K562 (cell line): ENCODE data around the gene PELI3. TPM values are rescaled to one million over a fixed set of nuclear protein-coding genes. Genes with fewer than 3 reads are reported as not detected.

Experiments used
- CREM ChIP-seq: IDR thresholded peaks from 2 replicates; pipeline ENCODE4 v1.6.1; 2014; ENCODE audit warnings: antibody characterized with exemption, low read depth
- E2F3 ChIP-seq: fragments of 250-450 bp; sonication (Bioruptor Pico); IDR thresholded peaks from 2 replicates; pipeline ENCODE4 v1.4.0; 2020; ENCODE audit warnings: mild to moderate bottlenecking
- FUS ChIP-seq: fragments of 200-400 bp; formaldehyde crosslinking; optimal IDR thresholded peaks from 2 replicates; pipeline ENCODE3; 2017; ENCODE audit warnings: low read depth, low read length
- HLTF ChIP-seq: fragments of 450-650 bp; IDR thresholded peaks from 2 replicates; pipeline ENCODE4 v1.6.1; 2016
- HMGN3 ChIP-seq: IDR thresholded peaks from 2 replicates; pipeline ENCODE4 v1.6.1; 2011; ENCODE audit warnings: borderline replicate concordance, low read depth, mild to moderate bottlenecking, mixed read lengths, low read length; ENCODE audit not compliant: insufficient read length; ENCODE audit errors: extremely low read depth
- KDM4B ChIP-seq, 2 experiments: fragments of 450-650 bp in 1 of 2; sonication (generic) in 1 of 2; IDR thresholded peaks; 2 replicates each; pipeline ENCODE4 v1.6.1; 2016 to 2017; ENCODE audit warnings: borderline replicate concordance in 2 of 2, antibody characterized with exemption in 1 of 2, low read depth in 1 of 2, mild to moderate bottlenecking in 1 of 2
- NFE2L1 ChIP-seq: fragments of 450-650 bp; IDR thresholded peaks from 2 replicates; pipeline ENCODE4 v1.6.1; 2016; ENCODE audit warnings: missing genetic modification characterization, low read depth, mild to moderate bottlenecking, missing compliant biosample characterization, moderate library complexity, borderline replicate concordance
- PHF20 ChIP-seq: fragments of 450-650 bp; IDR thresholded peaks from 2 replicates; pipeline ENCODE4 v1.6.1; 2018; ENCODE audit not compliant: partially characterized antibody
- POLR2G ChIP-seq: fragments of 200-400 bp; formaldehyde crosslinking; IDR thresholded peaks from 2 replicates; pipeline ENCODE4 v1.6.1; 2017; ENCODE audit warnings: low read depth, mild to moderate bottlenecking, antibody characterized with exemption, low read length, moderate library complexity
- TARDBP ChIP-seq: fragments of 450-650 bp; IDR thresholded peaks from 2 replicates; pipeline ENCODE4 v1.6.1; 2016
- TCF7 ChIP-seq: sonication (generic); IDR thresholded peaks from 2 replicates; pipeline ENCODE4 v1.6.1; 2016; ENCODE audit warnings: antibody characterized with exemption, borderline replicate concordance
- ZBED1 ChIP-seq: IDR thresholded peaks from 2 replicates; pipeline ENCODE4 v1.6.1; 2014
- ZNF165 ChIP-seq: fragments of 250-450 bp; sonication (Bioruptor Pico); IDR thresholded peaks from 2 replicates; pipeline ENCODE4 v1.4.0; 2020; ENCODE audit warnings: borderline replicate concordance
- ZNF23 ChIP-seq: fragments of 250-450 bp; sonication (Bioruptor Pico); IDR thresholded peaks from 2 replicates; pipeline ENCODE4 v1.4.0; 2020; ENCODE audit warnings: mild to moderate bottlenecking
- ZNF354B ChIP-seq: fragments of 250-450 bp; sonication (Bioruptor Pico); IDR thresholded peaks from 2 replicates; pipeline ENCODE4 v1.4.0; 2020
- polyA plus RNA-seq, 8 experiments: library from polyadenylated mRNA; depleted of rRNA in 4 of 8; stranded (reverse) in 5 of 8; unstranded in 3 of 8; fragments of >200 nt; fragmentation: Nextera tagmentation in 2 of 8; fragmentation: Illumina TruSeq in 1 of 8; extraction: Ambion mirVana in 2 of 8; extraction: Trizol in 1 of 8; gene quantifications; 2 replicates each; pipeline versions ENCODE4 v1.2.1 to v1.2.3, GENCODE V29; 2011 to 2014; ENCODE audit warnings: inconsistent platforms in 1 of 8, missing spikeins in 1 of 8
- total RNA-seq, 7 experiments: library from RNA; depleted of rRNA in 6 of 7; stranded (reverse); fragments of >200 nt in 6 of 7; fragmentation: Illumina TruSeq in 2 of 7; extraction: Trizol in 2 of 7; gene quantifications; 2 replicates each; pipeline versions ENCODE4 v1.2.1 to v1.2.3, GENCODE V29; 2011 to 2021; ENCODE audit warnings: low replicate concordance in 1 of 7
- TF ChIP-seq, protein P1 (sequence below): fragments of 450-650 bp; IDR thresholded peaks from 2 replicates; pipeline ENCODE4 v1.7.1; 2018; ENCODE audit warnings: mild to moderate bottlenecking, low read depth; ENCODE audit not compliant: partially characterized antibody
- TF ChIP-seq, protein P2 (sequence below), 2 experiments: fragments of 450-650 bp in 1 of 2; IDR thresholded peaks; 2 replicates each; pipeline ENCODE4 v1.6.1; 2011 to 2017; ENCODE audit warnings: low read depth in 2 of 2, antibody characterized with exemption in 1 of 2, borderline replicate concordance in 1 of 2, low read length in 1 of 2, mild to moderate bottlenecking in 1 of 2, mixed read lengths in 1 of 2; ENCODE audit not compliant: control insufficient read depth in 1 of 2
- TF ChIP-seq, protein P3 (sequence below): fragments of 450-650 bp; IDR thresholded peaks from 2 replicates; pipeline ENCODE4 v1.6.1; 2016; ENCODE audit warnings: borderline replicate concordance
- TF ChIP-seq, protein P4 (sequence below): fragments of 250-450 bp; sonication (Bioruptor Pico); IDR thresholded peaks from 2 replicates; pipeline ENCODE4 v1.8.0; 2021; ENCODE audit warnings: borderline replicate concordance, mild to moderate bottlenecking, moderate library complexity; ENCODE audit not compliant: poor library complexity, severe bottlenecking

PELI3 gene
- total and polyA plus RNA-seq, 9 of the 15 experiments (the other 6 are each of a cell fraction or from before 2014, with no cell fraction given) = 0.17 to 4.2 (median 1.9) TPM

DNA sequence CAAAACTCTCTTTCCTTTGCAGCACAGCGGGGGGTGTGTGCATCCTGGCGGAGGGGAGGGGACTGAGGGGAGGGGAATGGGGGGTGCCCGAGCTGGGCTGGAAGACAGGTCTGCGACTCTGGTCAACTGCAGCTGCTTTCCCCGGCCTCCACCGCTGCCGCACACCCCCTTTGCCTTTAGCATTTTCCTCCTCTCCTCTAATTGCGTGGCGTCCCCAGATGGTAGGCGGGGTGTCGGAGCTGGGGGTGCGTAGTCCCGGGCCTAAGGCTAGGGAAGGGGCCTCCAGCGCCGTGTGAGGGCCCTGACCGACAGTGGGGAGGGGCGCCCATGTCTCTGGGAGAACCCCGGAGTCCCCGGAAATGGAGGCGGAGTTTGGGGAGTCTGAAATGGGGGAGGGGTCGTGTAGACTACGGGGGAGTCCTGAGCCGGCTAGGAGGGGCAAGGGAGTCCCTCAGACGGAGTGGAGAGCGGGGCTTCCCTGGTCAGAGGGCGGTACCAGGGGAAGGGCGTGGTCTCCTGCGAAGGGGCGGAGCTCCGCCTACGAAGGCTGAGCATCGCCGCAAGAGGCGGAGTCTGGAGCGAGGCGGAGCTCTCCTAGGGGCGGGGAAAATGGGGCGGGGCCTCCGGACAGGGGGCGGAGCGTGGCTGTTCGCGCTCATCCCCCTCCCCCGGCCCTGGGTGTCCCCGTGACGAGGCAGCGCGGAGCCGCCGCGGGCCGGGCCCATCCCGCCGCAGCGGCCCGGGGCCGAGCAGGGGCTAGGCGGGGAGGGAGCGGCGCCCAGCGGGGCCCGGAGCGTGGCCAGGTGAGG, at the start of gene PELI3 (continued):
- TF ChIP-seq PHF20 (peak; percentile 15), HLTF (no peak), TCF7 (no peak), ZBED1 (no peak), ZNF165 (CRISPR knock-in tag) (no peak), TARDBP (no peak), E2F3 (CRISPR knock-in tag) (no peak), KDM4B (IDR thresholded peaks at IDR 0.05; ENCODE audit: borderline replicate concordance in 2 of 2, low read depth in 1 of 2) (no peak), ZNF23 (no peak), CREM (no peak), ZNF354B (CRISPR knock-in tag) (no peak), FUS (no peak), POLR2G (peak; percentile 75), HMGN3 (peak; percentile 14), NFE2L1 (tag) (no peak)
- TF ChIP-seq, protein P1, sequence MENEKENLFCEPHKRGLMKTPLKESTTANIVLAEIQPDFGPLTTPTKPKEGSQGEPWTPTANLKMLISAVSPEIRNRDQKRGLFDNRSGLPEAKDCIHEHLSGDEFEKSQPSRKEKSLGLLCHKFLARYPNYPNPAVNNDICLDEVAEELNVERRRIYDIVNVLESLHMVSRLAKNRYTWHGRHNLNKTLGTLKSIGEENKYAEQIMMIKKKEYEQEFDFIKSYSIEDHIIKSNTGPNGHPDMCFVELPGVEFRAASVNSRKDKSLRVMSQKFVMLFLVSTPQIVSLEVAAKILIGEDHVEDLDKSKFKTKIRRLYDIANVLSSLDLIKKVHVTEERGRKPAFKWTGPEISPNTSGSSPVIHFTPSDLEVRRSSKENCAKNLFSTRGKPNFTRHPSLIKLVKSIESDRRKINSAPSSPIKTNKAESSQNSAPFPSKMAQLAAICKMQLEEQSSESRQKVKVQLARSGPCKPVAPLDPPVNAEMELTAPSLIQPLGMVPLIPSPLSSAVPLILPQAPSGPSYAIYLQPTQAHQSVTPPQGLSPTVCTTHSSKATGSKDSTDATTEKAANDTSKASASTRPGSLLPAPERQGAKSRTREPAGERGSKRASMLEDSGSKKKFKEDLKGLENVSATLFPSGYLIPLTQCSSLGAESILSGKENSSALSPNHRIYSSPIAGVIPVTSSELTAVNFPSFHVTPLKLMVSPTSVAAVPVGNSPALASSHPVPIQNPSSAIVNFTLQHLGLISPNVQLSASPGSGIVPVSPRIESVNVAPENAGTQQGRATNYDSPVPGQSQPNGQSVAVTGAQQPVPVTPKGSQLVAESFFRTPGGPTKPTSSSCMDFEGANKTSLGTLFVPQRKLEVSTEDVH = no peak
- TF ChIP-seq, protein P2, sequence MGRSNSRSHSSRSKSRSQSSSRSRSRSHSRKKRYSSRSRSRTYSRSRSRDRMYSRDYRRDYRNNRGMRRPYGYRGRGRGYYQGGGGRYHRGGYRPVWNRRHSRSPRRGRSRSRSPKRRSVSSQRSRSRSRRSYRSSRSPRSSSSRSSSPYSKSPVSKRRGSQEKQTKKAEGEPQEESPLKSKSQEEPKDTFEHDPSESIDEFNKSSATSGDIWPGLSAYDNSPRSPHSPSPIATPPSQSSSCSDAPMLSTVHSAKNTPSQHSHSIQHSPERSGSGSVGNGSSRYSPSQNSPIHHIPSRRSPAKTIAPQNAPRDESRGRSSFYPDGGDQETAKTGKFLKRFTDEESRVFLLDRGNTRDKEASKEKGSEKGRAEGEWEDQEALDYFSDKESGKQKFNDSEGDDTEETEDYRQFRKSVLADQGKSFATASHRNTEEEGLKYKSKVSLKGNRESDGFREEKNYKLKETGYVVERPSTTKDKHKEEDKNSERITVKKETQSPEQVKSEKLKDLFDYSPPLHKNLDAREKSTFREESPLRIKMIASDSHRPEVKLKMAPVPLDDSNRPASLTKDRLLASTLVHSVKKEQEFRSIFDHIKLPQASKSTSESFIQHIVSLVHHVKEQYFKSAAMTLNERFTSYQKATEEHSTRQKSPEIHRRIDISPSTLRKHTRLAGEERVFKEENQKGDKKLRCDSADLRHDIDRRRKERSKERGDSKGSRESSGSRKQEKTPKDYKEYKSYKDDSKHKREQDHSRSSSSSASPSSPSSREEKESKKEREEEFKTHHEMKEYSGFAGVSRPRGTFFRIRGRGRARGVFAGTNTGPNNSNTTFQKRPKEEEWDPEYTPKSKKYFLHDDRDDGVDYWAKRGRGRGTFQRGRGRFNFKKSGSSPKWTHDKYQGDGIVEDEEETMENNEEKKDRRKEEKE (IDR thresholded peaks at IDR 0.05; ENCODE audit: borderline replicate concordance in 1 of 2, control insufficient read depth in 1 of 2, low read depth in 2 of 2, low read length in 1 of 2) = no peak
- TF ChIP-seq, protein P3, sequence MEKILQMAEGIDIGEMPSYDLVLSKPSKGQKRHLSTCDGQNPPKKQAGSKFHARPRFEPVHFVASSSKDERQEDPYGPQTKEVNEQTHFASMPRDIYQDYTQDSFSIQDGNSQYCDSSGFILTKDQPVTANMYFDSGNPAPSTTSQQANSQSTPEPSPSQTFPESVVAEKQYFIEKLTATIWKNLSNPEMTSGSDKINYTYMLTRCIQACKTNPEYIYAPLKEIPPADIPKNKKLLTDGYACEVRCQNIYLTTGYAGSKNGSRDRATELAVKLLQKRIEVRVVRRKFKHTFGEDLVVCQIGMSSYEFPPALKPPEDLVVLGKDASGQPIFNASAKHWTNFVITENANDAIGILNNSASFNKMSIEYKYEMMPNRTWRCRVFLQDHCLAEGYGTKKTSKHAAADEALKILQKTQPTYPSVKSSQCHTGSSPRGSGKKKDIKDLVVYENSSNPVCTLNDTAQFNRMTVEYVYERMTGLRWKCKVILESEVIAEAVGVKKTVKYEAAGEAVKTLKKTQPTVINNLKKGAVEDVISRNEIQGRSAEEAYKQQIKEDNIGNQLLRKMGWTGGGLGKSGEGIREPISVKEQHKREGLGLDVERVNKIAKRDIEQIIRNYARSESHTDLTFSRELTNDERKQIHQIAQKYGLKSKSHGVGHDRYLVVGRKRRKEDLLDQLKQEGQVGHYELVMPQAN = no peak
- TF ChIP-seq, protein P4, sequence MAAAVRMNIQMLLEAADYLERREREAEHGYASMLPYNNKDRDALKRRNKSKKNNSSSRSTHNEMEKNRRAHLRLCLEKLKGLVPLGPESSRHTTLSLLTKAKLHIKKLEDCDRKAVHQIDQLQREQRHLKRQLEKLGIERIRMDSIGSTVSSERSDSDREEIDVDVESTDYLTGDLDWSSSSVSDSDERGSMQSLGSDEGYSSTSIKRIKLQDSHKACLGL (CRISPR knock-in tag) = no peak
